Measurements from ENCODE around the gene KIAA1217.

Gene KIAA1217

DNA sequence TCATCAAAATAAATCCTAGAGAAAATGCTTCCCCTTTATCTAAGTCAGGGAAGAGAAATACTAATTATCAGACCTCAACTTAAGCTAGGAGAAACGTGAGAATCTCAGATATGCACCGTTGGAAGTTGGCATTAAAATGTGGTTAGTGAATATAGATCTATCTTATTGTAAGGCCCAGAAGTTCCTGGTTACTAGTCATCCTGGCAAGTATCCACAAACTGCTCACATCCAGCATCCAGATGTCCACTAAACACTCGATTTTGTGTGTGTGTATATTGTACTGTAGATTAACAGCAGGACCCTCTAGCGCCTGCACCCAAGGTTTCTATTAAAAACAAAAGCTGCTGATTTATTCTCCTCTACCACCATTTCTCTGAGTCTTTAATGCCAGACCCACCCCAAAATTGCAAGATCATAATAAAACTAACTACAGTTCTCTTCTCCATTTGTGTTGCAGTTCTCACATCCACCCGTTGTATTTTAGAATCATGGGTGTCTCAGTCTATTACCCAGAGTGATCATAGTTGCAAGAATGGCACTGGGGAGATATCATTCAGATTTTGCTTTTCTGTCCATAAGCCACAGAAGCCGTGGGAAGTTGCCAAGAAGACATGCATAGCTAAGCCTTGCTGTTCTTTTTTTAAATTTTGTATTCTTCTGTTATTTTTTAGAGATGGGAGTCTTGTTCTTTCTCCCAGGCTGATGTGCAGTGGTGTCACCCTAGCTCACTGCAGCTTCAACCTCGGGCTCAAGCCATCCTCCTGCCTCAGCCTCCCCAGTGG lies 165.4 kb downstream of the KIAA1217 start:
- no peak for DNase-seq

DNA sequence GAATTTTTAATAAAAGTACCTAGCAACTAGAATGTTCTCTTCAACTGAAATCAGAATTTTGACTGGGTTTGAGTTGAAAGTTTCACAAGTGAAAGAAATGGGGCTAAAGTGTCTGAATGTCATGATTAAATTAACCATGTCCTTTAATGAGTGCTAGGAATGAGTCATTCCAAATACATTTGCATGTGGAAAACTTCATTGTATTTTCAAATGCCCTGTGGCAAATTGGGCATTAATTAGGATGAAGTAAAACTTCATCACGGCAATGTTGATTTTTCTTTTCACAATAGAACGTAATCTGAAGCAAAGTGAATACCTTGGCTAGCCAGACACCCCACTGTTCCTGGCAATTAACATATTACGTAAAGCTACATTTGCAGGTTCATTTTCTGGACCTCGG lies 166.6 kb downstream of the KIAA1217 start:
- DNase-seq, result peak; percentile 5

DNA sequence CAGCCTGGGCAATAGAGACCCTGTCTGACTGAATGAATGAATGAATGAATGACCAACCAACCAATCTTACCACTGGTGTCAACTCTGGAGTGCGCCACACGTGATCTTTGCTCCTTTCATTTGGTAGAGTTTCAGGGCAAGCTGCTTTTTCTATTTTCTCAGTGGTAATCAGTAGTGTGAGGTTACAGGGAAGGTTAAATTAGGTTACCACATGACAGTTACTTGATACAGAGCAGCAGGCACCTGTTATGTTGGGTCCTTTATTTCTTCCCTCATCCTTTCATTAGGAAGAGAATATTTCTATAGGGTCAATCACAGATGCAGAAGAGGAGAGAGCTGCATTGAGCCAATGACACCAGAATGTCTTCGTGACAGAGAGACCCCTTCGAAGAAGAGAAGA lies 167.8 kb downstream of the KIAA1217 start:
- DNase-seq, result no peak

GRCh38 chr10:24378126-24378920 lies 169.4 kb downstream of the KIAA1217 start:
- no peak for DNase-seq

GRCh38 chr10:24381235-24382010 lies 172.5 kb downstream of the KIAA1217 start:
- DNase-seq, result no peak

DNA sequence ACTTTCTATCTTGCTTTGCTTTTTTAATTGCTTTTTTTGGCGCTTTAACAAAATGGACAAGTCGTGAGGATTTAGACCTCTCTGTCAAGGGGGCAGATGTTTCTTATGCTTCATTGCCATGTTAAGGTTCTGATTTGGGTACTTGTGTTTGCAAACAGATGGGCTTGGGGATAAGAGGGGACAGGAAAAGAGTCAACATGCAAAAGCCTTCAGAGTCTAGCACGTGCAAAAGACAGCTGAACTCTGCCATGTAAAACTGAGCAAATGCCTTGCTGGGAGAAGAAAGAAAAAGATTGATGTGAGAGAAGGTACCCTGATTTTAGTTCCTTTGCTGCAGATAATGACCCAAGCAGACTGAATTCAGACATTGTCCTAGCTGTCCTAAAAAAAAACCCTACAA lies 173.1 kb downstream of the KIAA1217 start:
- no peak for DNase-seq

GRCh38 chr10:24382596-24382978 lies 173.6 kb downstream of the KIAA1217 start:
- DNase-seq, result no peak

GRCh38 chr10:24382979-24383663 lies 174.2 kb downstream of the KIAA1217 start:
- DNase-seq, result no peak

GRCh38 chr10:24383681-24384106 lies 174.8 kb downstream of the KIAA1217 start:
- peak; percentile 57 for DNase-seq

DNA sequence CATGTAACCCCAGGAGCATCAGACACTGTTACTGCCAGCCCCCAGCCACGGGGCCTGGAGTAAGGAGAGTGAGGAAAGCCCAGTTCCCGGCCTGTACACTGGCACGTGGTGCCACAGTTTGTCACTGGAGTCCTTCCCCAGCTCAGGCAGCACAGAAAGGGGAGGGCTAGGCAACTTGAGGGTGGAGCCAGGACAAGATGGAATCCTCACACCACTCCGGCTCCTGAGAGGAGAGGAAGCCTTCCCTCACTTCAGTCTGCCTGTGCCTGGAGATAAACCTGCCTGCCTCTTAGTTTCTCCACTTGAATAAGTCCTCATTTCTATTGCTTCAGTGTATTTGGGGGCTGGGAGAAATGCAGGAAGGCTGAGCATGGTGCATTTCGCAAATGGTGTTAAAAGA lies 176.0 kb downstream of the KIAA1217 start:
- DNase-seq, result no peak

DNA sequence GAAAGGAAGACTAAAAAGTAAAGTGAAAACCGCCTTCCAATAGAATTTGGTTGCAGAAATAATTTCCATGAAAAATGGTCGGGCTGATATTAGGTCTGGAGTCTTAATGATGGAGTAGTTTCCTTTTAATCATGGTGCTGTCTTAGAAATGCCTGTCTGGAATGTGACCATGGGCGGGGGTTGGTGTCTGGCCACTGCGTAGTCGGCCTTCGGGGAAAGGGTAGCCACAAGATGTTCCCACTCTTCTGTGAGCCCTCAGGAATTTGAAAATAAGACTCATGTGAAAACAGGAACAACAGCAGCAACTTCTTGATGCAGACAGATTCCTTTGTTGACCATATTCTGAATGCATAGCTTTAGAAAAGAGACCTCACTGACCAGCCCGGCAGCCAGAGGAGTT lies 176.8 kb downstream of the KIAA1217 start:
- DNase-seq, result no peak

- no peak for DNase-seq
Measured at GRCh38 chr10:24390146-24390700, 181.3 kb downstream of the KIAA1217 start.

- DNase-seq, result no peak
Measured at GRCh38 chr10:24390746-24391145, 181.8 kb downstream of the KIAA1217 start.

DNA sequence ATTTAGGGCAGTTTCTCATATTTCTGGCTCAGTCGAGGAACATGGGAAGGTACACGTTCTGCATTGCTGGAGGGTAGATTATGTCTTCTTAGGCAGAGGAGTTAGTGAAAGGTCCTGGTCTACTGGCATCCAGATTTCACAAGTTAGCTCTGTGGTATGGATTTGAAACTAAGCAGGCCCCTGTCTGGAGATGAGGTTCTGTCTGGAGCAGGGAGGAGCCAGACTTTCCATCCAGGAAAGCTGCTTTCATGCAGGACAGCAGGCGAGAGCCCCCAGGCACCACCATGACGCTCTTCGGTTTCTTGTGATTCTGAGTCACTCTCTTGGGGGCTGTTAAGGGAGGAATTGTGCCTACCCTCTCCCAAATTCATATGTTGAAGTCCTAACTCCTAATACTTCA lies 184.3 kb downstream of the KIAA1217 start:
- no peak for DNase-seq

- no peak for DNase-seq
Measured at GRCh38 chr10:24394461-24395190, 185.7 kb downstream of the KIAA1217 start.

- no peak for DNase-seq
Measured at GRCh38 chr10:24396396-24396795, 187.5 kb downstream of the KIAA1217 start.

DNA sequence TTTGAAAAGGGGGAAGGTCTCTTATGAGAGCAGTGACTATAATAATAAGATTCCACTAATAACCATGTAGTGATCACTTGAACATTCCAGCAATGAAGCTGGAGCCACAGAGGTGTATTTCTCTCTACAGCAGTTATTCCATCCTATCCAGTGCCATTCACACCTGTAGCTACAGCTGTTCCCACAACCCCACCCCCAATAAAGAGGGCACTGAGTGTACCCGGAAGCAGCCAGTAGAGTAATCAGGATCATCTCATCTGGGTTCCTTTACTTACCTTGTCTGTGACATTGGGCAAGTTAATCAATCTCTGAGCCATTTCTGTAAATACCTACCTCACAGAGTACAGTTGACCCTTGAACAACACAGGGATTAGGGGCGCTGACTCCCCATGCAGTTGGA lies 188.7 kb downstream of the KIAA1217 start:
- DNase-seq, result no peak

DNA sequence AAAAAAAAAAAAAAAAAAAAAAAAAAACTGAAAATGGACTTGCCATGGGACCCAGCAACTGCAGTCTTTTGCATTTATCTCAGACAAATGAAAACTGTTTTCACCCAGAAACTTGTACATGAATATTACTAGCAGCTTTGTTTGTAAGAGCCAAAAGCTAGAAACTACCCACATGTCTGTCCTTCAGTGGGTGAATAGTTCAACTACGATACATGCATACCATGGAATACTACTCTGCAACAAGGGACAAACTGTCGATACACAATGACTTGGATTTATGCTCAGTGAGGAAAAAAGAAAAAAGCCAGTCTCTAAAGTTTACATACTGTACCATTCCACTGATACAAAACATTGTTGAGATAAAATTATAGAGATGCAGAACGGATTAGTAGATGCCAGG lies 195.6 kb downstream of the KIAA1217 start:
- DNase-seq, result no peak

DNA sequence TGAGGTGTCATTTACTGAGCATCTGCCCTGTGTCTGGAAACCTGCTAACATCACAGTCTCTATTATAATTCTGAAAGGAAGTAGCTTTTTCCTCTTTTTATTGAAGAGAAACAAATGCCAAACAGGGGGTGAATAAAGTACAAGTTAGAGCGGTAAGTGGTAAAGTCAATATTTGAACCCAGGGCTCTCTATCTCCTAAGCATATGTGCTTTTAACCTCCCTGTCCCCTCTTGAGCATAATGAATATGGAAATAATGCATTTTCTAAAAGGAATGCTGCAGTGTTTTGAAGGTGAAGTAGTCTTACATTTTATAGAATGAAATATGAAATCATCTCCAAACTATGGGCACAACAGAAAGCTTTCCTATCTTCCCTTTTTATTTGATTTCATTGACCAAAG lies 196.7 kb downstream of the KIAA1217 start:
- no peak for DNase-seq

DNA sequence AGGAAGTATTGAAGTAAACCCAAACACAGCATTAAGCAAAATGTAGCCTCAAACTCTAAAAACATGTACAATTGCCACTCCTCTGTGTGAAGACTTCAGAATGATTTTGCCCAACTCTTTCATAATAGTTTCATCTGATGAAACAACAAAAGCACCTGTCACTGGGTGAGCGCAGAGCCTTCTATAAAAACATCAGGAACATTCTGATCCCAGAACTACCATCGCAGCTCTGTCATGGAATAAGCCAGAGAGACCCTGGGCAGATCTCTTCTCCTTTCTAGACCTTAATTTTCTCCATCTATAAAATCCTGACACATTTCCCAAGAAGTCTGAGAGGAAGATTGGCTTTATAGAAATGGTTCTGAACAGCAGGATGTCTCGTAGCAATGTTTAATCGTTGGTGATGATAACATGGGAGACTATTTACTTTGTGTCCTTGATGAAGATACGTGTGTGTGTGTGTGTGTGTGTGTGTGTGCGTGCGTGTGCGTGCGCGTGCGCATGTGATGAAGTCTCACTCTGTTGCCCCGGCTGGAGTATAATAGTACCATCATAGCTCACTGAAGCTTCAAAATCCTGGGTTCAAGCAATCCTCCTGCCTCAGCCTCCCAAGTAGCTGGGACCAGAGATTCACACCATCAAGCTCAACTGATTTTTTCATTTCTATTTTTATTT lies 198.0 kb downstream of the KIAA1217 start:
- DNase-seq, result no peak

- no peak for DNase-seq
Measured at GRCh38 chr10:24407928-24408327, 199.0 kb downstream of the KIAA1217 start.

Measured in NCI-H69 (cell line).